CD4-positive, alpha-beta T cell treated with Interferon gamma for 1 hour (primary cell): ENCODE measurements around the gene EXOSC9.
A peak's percentile ranks its signal among the peaks of the same experiment; 100 is the strongest.

Source experiments
- DNase-seq: peaks from one replicate; pipeline ENCODE4 v3.0.0-alpha.2; 2020

EXOSC9 gene

DNA sequence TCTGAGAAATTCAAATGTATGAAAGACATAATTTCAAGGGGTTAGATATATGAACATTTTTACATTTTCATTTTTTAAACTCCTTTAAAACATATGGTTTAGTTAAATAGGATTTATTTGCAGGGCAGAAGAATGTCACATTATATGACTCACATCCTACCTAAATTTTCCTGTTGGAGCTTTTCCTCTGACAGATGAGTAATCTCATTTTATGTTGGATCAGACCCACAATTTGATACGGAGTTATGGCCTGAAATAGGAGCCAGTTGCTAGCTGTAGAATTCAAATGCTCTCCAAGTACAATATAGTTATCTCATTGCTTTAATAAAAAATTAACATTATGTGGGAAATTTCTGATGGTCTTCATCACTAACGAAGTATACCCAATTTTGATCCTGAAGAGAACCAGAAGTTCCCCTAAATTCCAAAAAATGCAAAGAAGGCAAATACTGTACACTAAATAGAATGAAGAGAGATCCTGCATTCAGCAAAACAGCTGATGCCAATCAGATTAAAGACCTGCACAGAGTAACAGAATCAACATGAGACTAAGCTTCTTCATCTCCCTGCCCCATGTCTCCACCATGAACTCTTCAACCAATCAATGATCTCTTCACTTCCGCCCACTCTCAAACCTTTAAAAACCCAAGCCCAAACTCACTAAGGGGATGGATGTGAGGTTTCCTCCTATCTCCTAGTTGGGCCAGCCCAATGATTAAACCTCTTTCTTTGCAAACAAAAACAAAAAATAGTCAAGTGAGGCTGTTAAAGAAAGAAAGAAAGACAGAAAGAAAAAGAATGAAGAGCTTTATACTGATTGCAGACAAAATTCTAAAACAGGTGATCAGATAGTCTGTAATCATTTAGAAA lies 10.9 kb upstream of the EXOSC9 start:
- DNase-seq: no peak

DNA sequence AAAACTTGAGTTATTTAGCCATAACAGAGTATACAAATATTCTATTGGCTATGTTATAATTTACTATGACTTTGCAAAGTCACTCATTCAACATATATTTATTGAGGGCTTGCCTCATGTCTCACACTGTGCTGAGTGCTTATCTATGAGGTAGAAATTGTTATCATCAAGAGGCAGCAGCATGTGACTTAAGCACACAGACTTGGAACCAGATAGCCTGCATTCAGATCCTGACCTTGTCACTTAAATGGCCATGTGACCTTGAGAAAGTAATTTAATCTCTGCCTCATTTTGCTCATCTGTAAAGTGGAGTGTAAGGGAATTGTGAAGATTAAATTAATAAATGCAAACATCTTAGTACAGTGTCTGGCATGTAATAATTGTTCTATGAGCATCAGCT lies 10.1 kb upstream of the EXOSC9 start:
- DNase-seq: no peak

DNA sequence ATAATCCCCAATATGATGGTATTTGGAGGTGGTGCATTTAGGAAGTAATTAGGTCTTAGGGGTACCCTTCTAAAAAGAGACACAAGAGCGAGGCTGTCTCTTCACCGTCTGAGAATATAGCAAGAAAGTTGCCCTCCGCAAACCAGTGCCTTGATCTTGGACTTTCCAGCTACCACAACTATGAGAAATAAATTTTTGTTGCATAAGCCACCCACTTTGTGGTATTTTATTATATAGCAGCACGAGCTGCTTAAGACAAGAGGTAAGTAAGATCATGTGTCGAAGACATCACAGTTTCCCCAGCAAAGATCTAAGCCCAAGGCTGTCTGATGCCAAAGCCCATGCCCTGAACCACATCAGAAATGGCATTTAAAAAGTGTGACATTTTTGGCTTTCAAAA lies 9.6 kb upstream of the EXOSC9 start:
- DNase-seq: no peak

DNA sequence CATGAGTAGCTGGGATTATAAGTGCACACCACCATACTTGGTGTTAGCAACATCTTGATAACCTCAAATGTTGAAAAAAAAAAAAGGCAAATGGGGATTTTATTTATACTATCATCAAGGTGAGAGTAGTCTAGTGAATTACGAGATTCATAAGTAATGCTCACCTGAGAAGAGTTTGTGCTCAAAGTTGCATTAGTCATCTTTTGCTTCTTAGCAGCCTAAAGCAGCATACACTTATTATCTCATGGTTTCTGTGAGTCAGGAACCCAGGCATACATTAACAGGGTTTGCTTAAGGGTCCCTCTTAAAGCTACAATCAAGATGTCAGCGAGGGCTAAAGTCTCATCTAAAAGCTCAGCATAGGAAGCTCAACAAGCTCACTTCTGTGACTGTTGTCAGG lies 8.2 kb upstream of the EXOSC9 start:
- no peak for DNase-seq

DNA sequence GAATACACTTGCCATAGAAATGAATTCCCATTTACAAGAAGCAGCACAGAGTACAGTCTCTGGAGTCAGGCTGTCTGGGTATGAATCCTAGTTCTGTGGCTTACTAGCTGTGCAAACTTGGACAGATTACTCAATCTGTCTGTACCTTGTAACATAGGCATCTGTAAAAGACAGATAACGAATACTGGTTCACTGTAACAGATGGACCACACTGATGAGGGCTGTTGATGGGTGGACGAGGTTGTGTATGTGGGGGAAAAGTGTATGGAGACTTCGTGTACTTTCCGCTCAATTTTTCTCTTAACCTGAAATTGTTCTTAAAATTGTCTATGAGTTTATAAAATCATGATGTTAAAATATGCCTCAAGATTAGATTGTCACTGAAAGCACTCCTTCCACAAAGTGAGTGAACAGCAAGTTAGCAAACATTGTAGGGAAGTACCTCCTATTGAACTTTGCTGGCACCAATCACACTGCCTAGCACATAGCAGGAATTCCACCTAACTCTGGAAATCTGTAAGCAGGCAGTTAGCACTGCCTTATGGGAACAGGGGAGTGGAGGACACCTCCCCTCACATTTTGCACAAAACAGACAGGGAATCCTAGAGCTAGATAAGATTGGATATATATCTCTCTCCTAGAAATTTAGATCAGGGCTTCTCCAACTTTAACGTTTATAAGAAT lies 6.5 kb upstream of the EXOSC9 start:
- DNase-seq: no peak

DNA sequence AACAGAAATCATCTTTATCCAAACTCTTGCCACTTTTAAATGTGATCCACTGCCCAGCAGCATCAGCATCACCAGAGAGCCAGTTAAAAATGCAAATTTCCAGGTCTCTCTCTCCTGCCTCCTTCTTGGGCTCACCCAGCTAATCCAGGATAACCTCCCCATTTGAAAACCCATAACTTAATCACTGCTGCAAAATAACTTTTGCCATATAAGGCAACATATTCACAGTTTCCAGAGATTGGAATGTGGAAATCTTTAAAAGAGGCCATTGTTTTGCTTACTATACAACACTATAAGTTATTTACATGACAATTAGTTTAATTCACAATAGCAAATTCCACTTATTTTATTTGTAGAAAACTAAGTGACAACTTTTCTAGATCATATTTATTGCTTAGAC lies 4.8 kb upstream of the EXOSC9 start:
- DNase-seq: no peak

DNA sequence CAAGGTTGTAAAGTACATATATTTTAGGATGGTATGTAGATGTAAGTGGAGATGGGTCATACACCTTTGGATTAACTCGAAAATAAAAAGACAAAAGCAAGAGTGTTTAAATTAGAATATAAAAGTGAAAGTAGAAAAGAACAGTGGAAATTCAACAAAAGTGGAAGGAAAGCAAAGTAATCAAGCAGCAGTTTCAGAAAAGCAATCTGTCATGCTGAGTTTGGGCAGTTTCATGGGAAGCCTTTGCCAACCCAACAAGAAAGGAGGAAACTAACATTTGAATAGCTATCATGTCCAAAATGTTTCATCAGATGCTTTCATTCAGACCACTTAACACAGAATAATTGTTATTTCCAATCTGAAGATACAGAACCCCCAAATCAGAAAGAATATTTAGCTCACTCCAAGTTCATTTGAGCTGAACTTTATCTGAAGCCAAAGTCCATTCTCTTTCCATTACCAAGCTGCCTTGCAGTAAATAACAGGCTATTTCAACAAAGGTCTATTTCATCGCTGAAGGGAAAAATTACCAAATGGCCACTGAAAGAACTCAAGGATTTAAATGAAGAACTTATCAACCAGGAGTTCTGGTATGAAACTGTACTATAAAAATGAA lies 1.8 kb upstream of the EXOSC9 start:
- no peak for DNase-seq

DNA sequence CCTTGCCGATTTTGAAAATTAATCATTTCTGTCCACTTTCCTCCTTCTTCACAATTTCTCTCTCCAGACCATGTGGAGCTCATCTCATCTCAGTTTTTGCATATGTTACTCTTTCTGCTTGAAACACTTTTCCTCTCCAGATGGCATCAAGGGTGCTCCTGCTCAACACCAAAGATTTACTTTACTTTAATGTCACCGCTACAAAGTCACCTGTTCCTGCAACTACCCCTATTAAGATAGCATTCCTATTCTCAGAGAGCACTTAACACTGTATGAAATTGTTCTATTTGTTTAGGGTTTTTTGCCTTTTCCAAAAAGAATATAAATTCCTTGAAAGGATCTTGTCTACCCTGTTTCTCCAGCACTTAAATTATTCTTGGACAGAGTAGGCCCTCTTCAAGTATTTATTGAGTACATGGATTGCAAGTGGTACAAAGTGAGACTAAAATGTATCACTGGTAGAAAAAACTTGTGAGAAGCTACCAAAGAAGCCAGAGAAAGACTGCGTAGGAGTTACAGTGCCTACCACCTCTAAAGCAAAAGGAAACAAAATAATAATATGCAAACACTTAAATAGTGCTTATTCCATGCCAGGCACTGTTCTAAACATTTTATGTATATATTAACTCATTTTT lies 1.1 kb upstream of the EXOSC9 start:
- no peak for DNase-seq

DNA sequence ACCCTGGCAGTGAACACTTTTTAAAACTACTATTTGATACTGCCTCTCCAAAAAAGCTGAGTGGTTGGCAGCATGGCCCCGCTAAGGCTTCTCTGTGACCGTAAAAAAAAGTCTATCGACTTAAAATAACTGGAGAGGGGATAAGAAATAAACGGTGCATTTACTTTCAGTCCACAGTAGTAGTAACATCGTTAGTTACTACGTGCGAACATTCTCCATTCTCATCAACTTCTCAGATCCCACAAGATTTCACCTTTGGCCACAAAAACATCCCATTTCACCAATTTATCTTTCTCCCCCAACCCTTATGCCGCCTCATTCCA lies 524 bp upstream of the EXOSC9 start:
- no peak for DNase-seq

DNA sequence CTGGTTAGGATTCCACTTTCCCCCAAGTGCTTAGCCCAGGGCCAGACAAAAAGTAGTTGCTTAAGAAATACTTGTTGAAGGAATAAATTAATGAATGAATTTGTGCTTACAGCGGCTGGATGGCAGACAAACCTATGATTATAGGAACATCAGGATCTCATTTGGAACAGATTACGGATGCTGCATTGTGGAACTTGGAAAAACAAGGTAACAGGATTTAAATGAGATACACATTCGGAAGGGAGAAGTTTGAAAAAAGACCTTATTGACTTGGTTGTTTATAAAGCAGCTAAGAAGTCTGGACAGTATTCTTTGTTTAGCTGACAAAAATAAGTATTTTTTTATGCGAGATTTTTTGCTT lies 572 bp downstream of the EXOSC9 start:
- DNase-seq: no peak

DNA sequence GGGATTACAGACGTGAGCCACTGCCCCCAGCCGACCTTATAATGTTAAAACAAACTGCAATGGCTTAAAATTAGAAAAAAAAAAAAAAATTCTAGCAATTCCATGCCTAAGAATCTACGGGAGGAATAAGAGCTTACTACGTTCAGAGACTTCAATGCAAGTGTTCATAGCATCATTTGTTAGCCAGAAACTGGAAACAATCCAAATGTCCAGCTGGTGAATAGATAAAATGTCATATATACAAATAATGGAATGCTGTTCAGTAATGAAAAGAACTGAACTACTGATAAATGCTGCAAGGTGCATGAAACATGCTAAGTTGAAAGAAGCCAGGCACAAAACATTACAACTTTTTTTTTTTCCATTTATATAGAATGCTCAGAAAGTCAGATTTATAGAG lies 5.3 kb downstream of the EXOSC9 start:
- no peak for DNase-seq

DNA sequence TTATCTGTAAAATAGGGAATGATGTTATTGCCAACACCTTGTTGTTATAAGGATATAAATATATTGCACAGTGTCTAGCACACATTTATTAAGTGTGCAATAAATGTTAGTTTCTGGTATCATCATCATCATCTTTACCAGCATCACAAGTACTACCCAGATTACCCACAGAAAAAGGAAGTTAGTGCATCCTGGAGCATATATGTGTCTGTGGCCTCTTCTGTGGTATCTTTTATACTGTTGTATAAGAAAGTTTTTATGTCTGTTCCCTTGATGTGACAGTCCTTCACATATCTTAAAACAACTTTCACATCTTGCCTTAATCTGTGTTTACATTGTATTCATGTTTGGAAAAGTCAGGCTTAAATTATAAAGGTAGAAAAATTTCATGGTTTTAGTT lies 10.0 kb downstream of the EXOSC9 start:
- DNase-seq: no peak

DNA sequence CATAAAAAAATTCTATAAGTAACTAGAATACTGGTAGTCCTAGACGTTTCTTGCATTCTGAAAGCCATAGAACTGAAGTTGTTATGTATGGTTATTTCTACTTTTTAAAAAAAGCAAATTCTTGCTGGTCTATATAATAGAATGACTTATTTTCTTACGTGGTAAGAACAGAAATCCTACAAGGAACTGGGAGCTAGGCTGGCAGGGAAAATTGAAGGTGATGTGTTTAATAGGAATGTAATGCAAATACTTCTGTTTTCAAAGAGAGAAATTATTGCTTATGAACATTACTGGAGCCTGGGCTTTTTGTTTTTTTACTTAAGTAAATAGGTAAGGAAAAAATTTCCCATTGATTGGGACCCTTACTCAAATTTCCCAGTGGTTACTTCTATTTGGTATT lies 13.6 kb downstream of the EXOSC9 start:
- DNase-seq: no peak

DNA sequence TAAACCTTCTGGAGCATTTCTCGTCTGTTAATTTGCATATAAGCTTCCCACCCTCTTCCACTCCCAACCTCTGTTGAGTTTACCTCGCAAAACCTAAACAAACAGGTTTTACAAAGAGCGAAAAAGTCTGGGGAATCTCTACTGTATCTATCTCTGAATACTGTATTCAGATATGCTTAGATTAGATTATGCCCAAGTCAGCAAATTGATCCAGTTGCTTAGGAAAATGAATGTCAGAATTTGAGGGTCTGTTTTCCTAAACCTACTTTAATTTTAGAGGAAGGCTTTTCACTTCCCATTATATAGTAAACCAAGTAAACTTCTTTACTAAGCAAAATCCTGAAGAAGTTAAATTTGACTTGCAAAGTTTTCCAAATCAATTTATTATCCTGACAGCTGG lies 15.9 kb downstream of the EXOSC9 start:
- no peak for DNase-seq

DNA sequence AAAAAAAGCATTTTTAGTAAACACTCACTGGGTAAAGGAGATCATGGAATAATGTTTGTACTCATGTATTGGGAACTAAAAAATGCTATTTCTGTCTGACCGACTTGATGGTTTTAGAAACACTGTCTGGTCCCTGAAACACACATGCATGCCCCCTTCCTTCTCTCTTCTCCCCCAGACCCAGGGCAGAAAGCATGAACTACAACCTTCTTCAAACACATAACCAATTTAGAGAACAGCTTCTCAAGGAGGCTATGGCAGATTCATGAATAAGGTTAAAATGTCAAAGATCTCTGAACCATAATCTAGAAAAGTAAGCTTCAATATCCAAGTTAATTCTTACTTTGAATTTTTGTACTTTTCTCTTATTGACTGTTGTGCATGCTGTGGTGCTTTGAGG lies 16.6 kb downstream of the EXOSC9 start:
- DNase-seq: no peak

DNA sequence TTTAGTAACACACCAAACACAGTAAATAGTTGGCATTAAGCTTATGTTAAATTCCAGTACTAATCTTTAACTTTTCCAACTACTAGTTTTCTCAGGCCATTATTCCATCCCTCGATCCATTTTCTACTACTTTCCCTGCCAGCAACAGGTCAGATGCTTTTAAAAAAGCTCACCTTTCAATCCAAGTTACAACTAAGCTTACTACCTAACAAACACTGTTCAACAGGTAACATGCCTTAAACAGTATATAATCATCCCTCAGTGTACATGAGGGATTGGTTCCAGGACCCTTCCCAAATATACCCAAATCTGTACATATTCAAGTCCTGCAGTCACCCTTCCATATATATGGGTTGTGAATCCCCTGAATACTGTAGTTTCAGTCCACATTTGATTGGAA lies 17.1 kb downstream of the EXOSC9 start:
- DNase-seq: no peak

DNA sequence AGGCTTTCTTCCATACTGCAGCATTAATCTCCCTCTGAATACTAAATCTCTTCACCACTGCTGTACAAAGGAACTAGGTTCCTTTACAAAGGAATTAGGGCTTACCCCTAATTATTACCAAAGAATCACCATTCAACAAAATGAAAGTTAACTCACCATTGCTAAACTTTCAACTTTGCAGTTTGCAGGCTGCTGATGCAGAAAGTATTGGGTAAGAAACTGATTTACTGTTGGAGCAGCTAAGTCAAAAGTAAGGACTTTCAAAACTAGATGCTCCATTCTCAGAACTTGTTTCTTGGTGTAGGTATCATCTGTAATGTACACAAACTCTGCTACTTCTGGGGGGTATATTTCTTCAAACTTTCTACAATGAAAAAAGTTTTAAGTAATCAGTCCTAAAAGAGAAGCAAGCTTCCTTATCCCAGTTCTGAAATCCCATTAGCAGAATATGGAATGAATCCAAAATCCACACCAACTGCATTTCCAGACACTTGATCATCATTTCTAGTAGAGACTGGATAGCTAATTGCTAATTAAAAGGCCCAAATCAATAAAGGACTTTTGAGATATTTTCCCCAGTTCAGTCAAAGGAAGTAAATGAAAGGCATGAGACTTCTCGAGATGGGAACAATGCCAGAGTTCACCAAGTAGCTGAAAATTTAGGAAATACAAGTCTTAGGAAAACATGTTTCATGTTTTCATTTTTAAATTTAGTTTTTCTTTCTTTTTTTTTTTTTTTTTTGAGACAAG lies 18.3 kb downstream of the EXOSC9 start:
- DNase-seq: no peak

DNA sequence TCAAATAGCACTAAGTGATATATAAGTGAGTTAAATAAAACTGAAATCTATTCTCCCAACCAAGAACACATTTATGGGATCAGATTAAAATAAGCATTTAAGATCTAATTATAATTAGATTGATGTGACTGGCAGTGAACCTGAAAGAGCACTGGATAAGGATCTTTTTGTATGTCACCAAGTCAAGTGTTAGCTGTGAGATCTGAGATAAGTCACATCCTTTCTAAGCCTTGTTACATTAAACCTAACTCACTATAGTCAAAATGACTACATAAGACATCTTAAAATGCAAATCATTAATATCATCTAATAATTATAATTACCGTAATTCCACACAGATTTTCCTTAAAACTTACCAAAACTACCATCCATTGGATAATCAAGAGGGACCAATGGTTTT lies 20.9 kb downstream of the EXOSC9 start:
- no peak for DNase-seq

DNA sequence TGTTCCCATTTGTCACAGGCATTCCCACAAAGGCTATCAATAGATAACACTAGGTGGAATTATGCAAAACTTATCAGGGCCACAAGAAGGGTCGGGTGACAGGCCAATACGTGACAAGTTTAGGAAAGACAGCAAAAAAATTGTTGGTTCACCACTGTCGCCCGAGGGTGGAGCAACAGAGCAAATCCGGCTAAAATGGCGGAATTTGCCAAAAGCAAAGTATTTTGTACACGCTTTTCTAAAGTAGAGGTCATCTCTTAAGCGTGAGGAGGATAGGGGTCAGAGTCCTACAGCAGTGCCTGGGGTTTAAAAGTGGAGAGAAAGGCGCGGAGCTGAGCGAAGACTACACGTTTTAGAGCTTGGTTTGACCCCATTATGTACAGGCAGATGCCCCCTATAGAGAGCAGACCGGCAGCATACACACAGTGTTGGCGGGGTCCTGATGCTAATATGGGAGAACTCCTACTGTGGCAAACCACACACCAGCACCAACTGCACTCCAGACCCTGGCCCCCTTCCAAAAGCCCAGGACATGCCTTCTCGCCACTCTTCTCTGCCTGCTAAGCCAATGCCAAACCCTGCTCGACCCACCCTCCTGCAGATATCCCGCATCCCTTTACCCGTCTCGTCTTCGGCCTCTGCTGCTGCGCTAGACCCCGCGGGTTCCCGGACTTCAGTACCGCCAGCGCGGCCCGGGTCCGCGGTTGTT lies 21.8 kb downstream of the EXOSC9 start:
- DNase-seq: peak; percentile 17

DNA sequence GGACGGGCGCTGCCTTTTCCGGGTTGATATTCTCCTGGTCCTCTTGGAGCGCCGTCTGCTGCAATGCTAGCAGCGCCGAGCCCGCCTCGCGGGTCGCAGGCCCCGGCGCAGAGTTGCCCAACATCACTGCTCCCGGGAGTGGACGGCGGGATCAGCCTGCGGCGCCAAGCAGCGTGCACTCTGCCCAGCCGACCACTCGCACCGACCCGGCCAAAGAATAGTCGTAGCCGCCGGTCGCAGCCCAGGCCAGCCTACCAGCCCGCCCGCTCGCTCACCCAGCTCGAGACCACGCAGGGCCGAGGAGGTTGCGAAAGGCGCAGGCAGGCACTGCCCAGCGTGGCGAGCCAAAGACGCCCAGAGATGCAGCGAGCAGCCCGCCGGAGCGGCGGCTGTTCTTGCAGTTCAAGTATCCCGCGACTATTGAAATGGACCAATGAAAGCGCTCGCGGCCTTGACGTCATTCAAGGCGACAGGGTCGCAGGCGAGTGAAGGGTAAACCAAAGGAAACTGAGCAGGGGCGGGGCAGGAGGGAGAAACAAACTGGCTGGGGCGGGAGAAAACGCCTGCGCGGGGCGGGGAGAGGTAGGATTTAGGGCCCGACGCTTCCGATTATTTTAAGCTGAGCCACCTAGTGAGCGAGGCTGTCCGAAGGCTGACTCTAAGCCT lies 22.5 kb downstream of the EXOSC9 start, which contains the start of gene CCNA2:
Gene CCNA2 (minus strand): TSS at position 379 of the 666 bp plus-strand sequence. CDS start 255 bp downstream, at position 124.
- peak; percentile 93 for DNase-seq

DNA sequence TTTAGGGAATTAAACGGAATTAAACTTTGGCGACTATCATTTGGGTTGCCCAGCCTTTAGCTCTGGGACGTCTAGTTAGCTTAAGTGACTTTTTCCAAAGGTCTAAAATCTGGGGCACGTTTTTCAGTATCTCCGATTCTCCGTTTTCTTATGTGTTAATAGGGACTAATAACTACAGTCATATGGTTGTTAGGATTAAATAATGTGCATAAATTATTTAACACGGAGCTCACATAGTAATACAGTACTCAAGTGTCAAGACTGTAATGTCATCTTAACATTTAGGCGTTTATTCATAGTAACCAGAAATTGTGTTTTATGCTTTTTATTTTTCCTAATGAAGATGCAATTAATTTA lies 23.0 kb downstream of the EXOSC9 start:
- no peak for DNase-seq

DNA sequence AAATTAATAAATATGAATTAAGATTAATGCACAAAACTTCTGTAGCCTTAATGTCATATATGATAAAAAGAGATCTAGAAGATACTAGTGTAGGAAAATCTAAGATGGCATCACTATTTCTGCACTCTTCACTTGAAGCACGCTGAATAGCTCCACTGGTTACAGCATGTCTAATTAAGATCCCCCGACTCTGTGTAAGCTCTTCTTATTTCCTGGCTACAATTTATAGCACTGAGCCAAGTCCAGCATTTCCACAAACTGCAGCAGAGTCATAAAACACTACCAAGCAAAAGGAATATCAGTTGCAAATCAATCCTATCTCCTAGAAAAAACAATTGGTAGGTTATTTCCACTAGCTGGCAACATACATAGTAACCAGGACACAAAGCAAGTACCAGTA lies 23.8 kb downstream of the EXOSC9 start:
- DNase-seq: no peak
